ENCODE results near the gene DYNLT2.
"Not testable (repeated sequence)": the region's sequence is repeated elsewhere in the genome, so short reads cannot be mapped to it uniquely, and the experiment has no call there.

DYNLT2 gene

GRCh38 chr6:169774347-169774746, 23.0 kb upstream of the DYNLT2 start:
- H3K36me3 ChIP-seq (replicated peaks; ENCODE audit: low read depth, low read length), result no peaks in the 10 kb centered on the region
- TF ChIP-seq EZH2phosphoT487 (IDR thresholded peaks at IDR 0.05; ENCODE audit: low read depth) (no peak), CTCF (IDR thresholded peaks at IDR 0.05; ENCODE audit: low read depth, low read length) (no peak)

GRCh38 chr6:169766921-169767736, 15.8 kb upstream of the DYNLT2 start:
- Histone ChIP-seq H3K27me3 (ENCODE audit: low read depth, low read length) (no peaks in the 10 kb centered on the region), H3K36me3 (replicated peaks; ENCODE audit: low read depth, low read length) (peaks cover 6% of the 10 kb centered on the region), H3K4me1 (ENCODE audit: low read length) (no peaks in the 10 kb centered on the region), H3K79me2 (ENCODE audit: low read length) (no peaks in the 10 kb centered on the region), H3K4me3 (ENCODE audit: low read length) (no peak overlapping the region), H3K4me2 (ENCODE audit: low read length) (no peak overlapping the region), H2AFZ (ENCODE audit: low read depth, low read length) (no peak overlapping the region), H3K27ac (ENCODE audit: low read length) (no peak overlapping the region), H3K9ac (ENCODE audit: low read length) (no peak overlapping the region), H3K9me3 (ENCODE audit: insufficient read depth, low read length) (no peaks in the 10 kb centered on the region), H4K20me1 (ENCODE audit: insufficient read depth, low read length) (no peaks in the 10 kb centered on the region)
- TF ChIP-seq CTCF (IDR thresholded peaks at IDR 0.05; ENCODE audit: low read depth, low read length) (no peak), EZH2phosphoT487 (IDR thresholded peaks at IDR 0.05; ENCODE audit: low read depth) (no peak)

More at GRCh38 chr6:169774347-169774746, 23.0 kb upstream of the DYNLT2 start:
- no peaks in the 10 kb centered on the region for H3K79me2 ChIP-seq (ENCODE audit: low read length)
- H3K4me2 ChIP-seq (ENCODE audit: low read length), result no peak overlapping the region
- no peaks in the 10 kb centered on the region for H3K27me3 ChIP-seq (ENCODE audit: low read depth, low read length)
- no peaks in the 10 kb centered on the region for H4K20me1 ChIP-seq (ENCODE audit: insufficient read depth, low read length)
- H3K4me3 ChIP-seq (ENCODE audit: low read length), result no peak overlapping the region
- no peak overlapping the region for H2AFZ ChIP-seq (ENCODE audit: low read depth, low read length)
- H3K9me3 ChIP-seq (ENCODE audit: insufficient read depth, low read length), result no peaks in the 10 kb centered on the region
- H3K4me1 ChIP-seq (ENCODE audit: low read length), result no peaks in the 10 kb centered on the region
- no peak overlapping the region for H3K9ac ChIP-seq (ENCODE audit: low read length)
- no peak overlapping the region for H3K27ac ChIP-seq (ENCODE audit: low read length)

- Histone ChIP-seq H3K9me3 (ENCODE audit: insufficient read depth, low read length) (no peaks in the 10 kb centered on the region), H3K36me3 (replicated peaks; ENCODE audit: low read depth, low read length) (peaks cover 6% of the 10 kb centered on the region), H2AFZ (ENCODE audit: low read depth, low read length) (no peak overlapping the region), H3K4me1 (ENCODE audit: low read length) (no peaks in the 10 kb centered on the region), H3K27me3 (ENCODE audit: low read depth, low read length) (no peaks in the 10 kb centered on the region), H3K4me2 (ENCODE audit: low read length) (no peak overlapping the region), H3K9ac (ENCODE audit: low read length) (no peak overlapping the region), H3K4me3 (ENCODE audit: low read length) (no peak overlapping the region), H4K20me1 (ENCODE audit: insufficient read depth, low read length) (no peaks in the 10 kb centered on the region), H3K79me2 (ENCODE audit: low read length) (no peaks in the 10 kb centered on the region), H3K27ac (ENCODE audit: low read length) (no peak overlapping the region)
- no peak for TF ChIP-seq CTCF (IDR thresholded peaks at IDR 0.05; ENCODE audit: low read depth, low read length)
- TF ChIP-seq EZH2phosphoT487 (IDR thresholded peaks at IDR 0.05; ENCODE audit: low read depth), result no peak
Measured at GRCh38 chr6:169766232-169766631, 14.9 kb upstream of the DYNLT2 start.

GRCh38 chr6:169765789-169766188, 14.4 kb upstream of the DYNLT2 start:
- not testable (repeated sequence) for H3K27ac ChIP-seq (ENCODE audit: low read length); H3K9me3 ChIP-seq (ENCODE audit: insufficient read depth, low read length); H3K27me3 ChIP-seq (ENCODE audit: low read depth, low read length); H3K79me2 ChIP-seq (ENCODE audit: low read length); H2AFZ ChIP-seq (ENCODE audit: low read depth, low read length); H3K9ac ChIP-seq (ENCODE audit: low read length); H3K36me3 ChIP-seq (replicated peaks; ENCODE audit: low read depth, low read length); H3K4me1 ChIP-seq (ENCODE audit: low read length); H4K20me1 ChIP-seq (ENCODE audit: insufficient read depth, low read length); H3K4me2 ChIP-seq (ENCODE audit: low read length); H3K4me3 ChIP-seq (ENCODE audit: low read length)

Data from OCI-LY3 (cell line).